Ishikawa (cell line): ENCODE data around the gene AEBP1.

Experiments
- EP300 ChIP-seq: IDR thresholded peaks from 2 replicates; pipeline ENCODE4 v1.6.1; 2012; ENCODE audit warnings: borderline replicate concordance
- TAF1 ChIP-seq: IDR thresholded peaks from 2 replicates; pipeline ENCODE4 v1.6.1; 2012; ENCODE audit warnings: low read depth, mild to moderate bottlenecking
- TCF12 ChIP-seq: IDR thresholded peaks from 2 replicates; pipeline ENCODE4 v1.6.1; 2012; ENCODE audit warnings: low read depth
- TEAD4 ChIP-seq: IDR thresholded peaks from 2 replicates; pipeline ENCODE4 v1.6.1; 2012
- YY1 ChIP-seq: IDR thresholded peaks from 2 replicates; pipeline ENCODE4 v1.6.1; 2012; ENCODE audit warnings: low read depth

DNA sequence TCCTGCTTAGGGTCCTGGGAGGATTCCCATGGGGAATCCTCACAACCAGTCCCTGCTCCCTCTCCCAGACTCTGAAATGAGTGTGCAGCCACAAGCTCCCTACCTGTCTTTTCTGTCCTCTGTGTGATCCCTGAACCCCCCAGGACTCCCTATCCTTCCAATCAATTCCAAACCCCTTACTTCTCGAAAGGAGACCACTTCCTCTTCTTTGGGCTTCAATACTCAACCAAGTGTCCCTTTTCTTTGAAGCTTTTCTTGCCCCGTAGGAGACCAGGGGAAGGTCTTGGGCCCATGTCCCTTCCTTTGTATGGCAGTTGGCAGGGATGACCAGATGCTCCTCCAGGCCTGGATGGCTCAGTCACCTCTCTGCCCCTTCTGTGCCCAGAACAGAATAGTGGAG lies 1.7 kb downstream of the AEBP1 start:
- TF ChIP-seq TAF1 (no peak), EP300 (no peak), TEAD4 (no peak), TCF12 (no peak), YY1 (no peak)
